Retinal pigment epithelial cell (primary cell): ENCODE data around the gene HCST.

Source experiments
- DNase-seq: peaks from one replicate; pipeline ENCODE4 v3.0.0-alpha.2; 2010; ENCODE audit warnings: low read depth
- H3K4me3 ChIP-seq: 2 replicates; pipeline ENCODE4 v1.5.1; 2011; ENCODE audit warnings: mild to moderate bottlenecking, low read length, control low read depth, moderate library complexity
- CTCF ChIP-seq: conservative IDR thresholded peaks from 2 replicates; pipeline ENCODE4 v1.5.1; 2011; ENCODE audit warnings: low read depth, low read length, control low read depth, inconsistent platforms

The HCST gene

GRCh38 chr19:35898499-35898809 lies 3.9 kb upstream of the HCST start:
- DNase-seq, result no peak
- H3K4me3 ChIP-seq, result peak overlapping the region; percentile 70
- no peak for TF ChIP-seq CTCF

GRCh38 chr19:35899547-35900214 lies 2.6 kb upstream of the HCST start:
- DNase-seq, result peak; percentile 23
- peak overlapping the region; percentile 70 for H3K4me3 ChIP-seq
- TF ChIP-seq CTCF, result no peak

- TF ChIP-seq CTCF, result no peak
- no peak overlapping the region for H3K4me3 ChIP-seq
- no peak for DNase-seq
Measured at GRCh38 chr19:35901055-35901644, 1.2 kb upstream of the HCST start.

GRCh38 chr19:35902870-35903475 lies 644 bp downstream of the HCST start:
- no peak for DNase-seq
- no peak for TF ChIP-seq CTCF
- H3K4me3 ChIP-seq, result peak overlapping the region; percentile 36

GRCh38 chr19:35903550-35904179 lies 1.3 kb downstream of the HCST start:
- TF ChIP-seq CTCF, result no peak
- H3K4me3 ChIP-seq, result peak overlapping the region; percentile 36
- no peak for DNase-seq

GRCh38 chr19:35904311-35905068 lies 2.2 kb downstream of the HCST start:
- TF ChIP-seq CTCF, result no peak
- DNase-seq, result no peak
- no peak overlapping the region for H3K4me3 ChIP-seq
